HG03520 (cell line): ENCODE results near the gene ID1.

ENCODE experiments used
- ATAC-seq: cut with Tn5 transposase; IDR thresholded peaks from one replicate; pipeline ENCODE4 v1.9.1; 2021; ENCODE audit warnings: mild to moderate bottlenecking, moderate library complexity; ENCODE audit not compliant: unreplicated experiment

The ID1 gene

GRCh38 chr20:31605031-31605901 is at the start of gene ID1:
Gene ID1 (plus strand): TSS chr20:31605289. CDS start chr20:31605388, 99 bp downstream.
- peak; percentile 77 for ATAC-seq

GRCh38 chr20:31559704-31560093 is 45.4 kb upstream of the ID1 start:
- ATAC-seq = no peak

- no peak for ATAC-seq
Observed at GRCh38 chr20:31560094-31560745, 44.9 kb upstream of the ID1 start.

- no peak for ATAC-seq
Observed at GRCh38 chr20:31560746-31561598, 44.1 kb upstream of the ID1 start.

- ATAC-seq = no peak
Observed at GRCh38 chr20:31562241-31562640, 42.8 kb upstream of the ID1 start.

- ATAC-seq = no peak
Observed at GRCh38 chr20:31564284-31564683, 40.8 kb upstream of the ID1 start.

- ATAC-seq = no peak
Observed at GRCh38 chr20:31565699-31566318, 39.3 kb upstream of the ID1 start.

- ATAC-seq = no peak
Observed at GRCh38 chr20:31566319-31566657, 38.8 kb upstream of the ID1 start.

GRCh38 chr20:31566658-31567379 is 38.3 kb upstream of the ID1 start:
- no peak for ATAC-seq

- ATAC-seq = no peak
Observed at GRCh38 chr20:31567380-31567720, 37.7 kb upstream of the ID1 start.

- no peak for ATAC-seq
Observed at GRCh38 chr20:31568041-31568731, 36.9 kb upstream of the ID1 start.

- ATAC-seq = no peak
Observed at GRCh38 chr20:31568773-31569162, 36.3 kb upstream of the ID1 start.

- no peak for ATAC-seq
Observed at GRCh38 chr20:31569163-31570020, 35.7 kb upstream of the ID1 start.

GRCh38 chr20:31570021-31570463 is 35.0 kb upstream of the ID1 start:
- ATAC-seq = no peak

GRCh38 chr20:31570735-31571617 is 34.1 kb upstream of the ID1 start:
- no peak for ATAC-seq

- no peak for ATAC-seq
Observed at GRCh38 chr20:31572042-31572700, 32.9 kb upstream of the ID1 start.
